Inferior parietal cortex (tissue), 1 donor: ENCODE data around the gene ATXN10.
"Not testable (repeated sequence)": the region's sequence is repeated elsewhere in the genome, so short reads cannot be mapped to it uniquely, and the experiment has no call there.

Experiments
- DNase-seq: peaks from one replicate; pipeline ENCODE4 v3.0.0-alpha.2; 2016; ENCODE audit errors: extremely low spot score

The ATXN10 gene

GRCh38 chr22:45784357-45785277 is 113.0 kb downstream of the ATXN10 start:
- peak; percentile 8 for DNase-seq

DNA sequence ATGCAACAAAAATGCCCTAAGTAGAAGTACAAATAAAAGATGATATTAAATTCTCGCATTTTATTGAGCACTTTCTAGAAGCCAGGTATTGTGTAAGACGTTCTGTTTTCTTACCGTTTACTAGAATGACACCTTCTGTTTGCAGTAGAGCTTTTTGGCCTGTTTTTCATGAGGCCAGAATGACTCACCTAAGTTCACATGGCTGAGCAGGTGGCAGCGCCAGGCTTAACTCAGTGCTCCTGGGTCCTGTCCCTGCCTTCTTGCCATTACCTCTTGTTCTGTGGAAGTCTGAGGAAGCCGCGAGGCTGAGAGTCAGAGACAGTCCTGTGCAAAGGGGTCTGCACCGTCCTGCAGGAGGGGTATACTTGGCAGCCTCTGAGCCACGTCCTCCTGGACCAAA is 113.8 kb downstream of the ATXN10 start:
- no peak for DNase-seq

GRCh38 chr22:45786726-45787125 is 115.1 kb downstream of the ATXN10 start:
- no peak for DNase-seq

GRCh38 chr22:45787759-45788158 is 116.1 kb downstream of the ATXN10 start:
- DNase-seq = no peak

- no peak for DNase-seq
Observed at GRCh38 chr22:45788522-45788921, 116.9 kb downstream of the ATXN10 start.

DNA sequence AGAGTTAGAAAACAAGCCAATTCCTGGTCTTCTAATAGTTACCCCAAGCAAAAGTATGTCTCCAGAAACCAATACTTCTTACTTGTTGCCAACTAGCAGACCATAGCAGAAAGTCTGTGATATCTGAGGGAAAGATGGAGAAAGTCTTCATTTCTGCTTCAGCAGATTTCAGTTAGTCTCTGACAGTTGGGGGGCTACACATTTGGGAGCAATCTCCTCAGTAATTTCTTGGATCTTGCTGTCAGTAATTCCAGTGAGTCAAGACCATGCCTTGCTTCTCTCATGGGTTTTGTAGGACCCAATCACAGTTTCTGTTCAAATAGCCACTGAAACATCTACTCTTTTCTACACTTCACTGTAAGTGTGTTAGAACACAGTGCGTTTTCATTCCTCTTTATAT is 118.8 kb downstream of the ATXN10 start:
- no peak for DNase-seq

- DNase-seq = no peak
Observed at GRCh38 chr22:45793161-45793560, 121.5 kb downstream of the ATXN10 start.

- DNase-seq = no peak
Observed at GRCh38 chr22:45793892-45794291, 122.3 kb downstream of the ATXN10 start.

- not testable (repeated sequence) for DNase-seq
Observed at GRCh38 chr22:45796009-45796408, 124.4 kb downstream of the ATXN10 start.

- DNase-seq = no peak
Observed at GRCh38 chr22:45799291-45799690, 127.7 kb downstream of the ATXN10 start.

DNA sequence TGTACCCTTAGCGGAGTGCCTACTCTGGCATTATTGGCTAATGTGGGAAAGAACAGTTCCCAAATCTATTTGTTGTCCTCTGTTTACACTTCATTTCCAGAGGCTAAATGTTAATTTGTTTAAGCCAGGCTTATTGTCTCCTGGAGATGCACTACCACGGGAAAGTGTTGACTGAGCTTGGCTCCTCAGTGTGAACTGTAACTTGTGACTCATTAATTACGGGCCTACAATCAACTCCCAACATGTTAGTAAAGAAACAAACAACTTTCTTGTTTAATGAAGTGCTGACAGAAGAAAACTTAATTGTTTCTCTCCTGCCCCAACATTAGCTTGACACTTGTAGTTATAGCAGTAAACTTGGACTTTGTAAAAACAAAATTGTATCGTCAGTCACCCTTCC is 130.4 kb downstream of the ATXN10 start:
- DNase-seq = no peak

DNA sequence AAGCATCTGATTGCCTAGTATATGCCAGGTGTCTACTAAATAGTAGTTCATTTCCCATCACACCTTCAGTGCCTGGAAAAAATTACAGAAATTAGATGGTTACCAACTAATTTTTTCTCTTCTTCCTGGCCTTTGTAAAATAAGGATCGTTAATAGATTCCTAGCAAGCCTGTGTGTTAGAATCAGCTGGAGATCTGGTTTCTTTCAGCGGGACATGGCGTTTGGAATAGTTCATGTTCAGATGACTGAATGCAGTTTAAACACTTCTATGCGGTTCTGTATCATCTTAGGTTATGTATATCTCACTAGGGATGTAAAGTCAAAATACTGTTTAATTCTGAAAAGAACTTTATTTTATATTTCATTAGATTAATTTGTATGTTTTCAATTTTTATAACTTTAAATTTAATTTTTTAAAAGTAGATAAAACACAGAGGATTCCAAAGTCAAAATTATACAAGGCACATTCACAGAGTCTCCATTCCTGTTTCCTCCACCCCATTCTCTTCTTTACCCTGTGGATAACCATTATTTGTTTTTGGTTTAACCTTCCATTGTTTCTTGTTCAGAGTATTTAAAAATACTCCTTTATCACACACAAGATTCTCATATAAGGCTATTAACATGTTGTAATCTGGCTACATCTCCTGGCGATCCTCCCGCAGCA is 132.8 kb downstream of the ATXN10 start:
- DNase-seq = no peak

DNA sequence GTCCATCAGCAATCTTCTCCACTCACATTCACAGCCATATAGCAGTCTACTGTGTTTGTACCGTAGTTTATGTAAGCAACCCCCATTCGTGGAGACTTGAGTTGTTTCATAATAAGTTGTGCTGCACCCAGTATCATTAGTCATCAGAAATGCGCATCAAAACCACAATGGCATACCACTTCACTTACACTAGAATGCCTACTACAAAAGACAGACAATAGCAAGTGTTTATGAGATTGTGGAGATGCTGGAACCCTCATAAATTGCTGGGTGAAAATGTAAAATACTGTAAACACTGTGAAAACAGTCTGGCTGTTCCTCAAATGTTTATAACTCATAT is 133.3 kb downstream of the ATXN10 start:
- DNase-seq = no peak

- DNase-seq = no peak
Observed at GRCh38 chr22:45805413-45805812, 133.8 kb downstream of the ATXN10 start.

DNA sequence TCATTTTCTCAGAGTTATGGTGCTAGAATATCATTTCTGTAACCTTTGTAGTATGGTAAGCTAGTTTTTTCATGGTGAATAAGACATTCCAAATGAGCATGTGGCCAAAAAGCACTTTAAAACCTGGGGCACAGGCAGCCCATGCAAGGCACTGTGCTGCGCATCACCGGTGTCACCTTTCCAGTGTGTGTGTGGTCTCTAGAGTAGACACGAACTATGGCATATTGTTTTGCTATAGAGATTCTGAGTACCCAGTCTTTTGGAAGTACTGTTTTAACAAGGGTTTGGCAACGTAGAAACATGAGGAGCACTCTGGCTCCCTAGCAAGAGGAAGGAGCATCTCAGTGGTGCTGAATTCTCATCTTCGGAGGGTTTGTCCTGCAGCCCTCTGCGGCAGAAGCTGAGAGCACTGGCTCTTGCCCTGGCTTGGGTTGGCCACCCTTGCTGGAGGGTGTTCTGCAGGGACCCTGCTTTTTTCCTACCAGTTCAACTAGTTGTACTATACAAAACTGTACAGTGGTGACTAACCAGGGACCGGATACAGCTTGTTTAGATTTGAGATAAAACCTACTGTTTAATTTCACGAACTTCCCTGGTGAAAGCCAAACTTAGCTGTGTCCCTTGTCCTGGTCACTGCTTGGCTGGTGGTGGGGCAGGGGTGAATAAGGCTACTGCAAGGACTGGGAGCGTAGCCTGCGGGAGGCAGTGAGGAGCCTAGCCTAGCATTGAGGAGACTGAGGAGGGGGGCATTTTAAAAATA is 135.7 kb downstream of the ATXN10 start:
- DNase-seq = no peak

DNA sequence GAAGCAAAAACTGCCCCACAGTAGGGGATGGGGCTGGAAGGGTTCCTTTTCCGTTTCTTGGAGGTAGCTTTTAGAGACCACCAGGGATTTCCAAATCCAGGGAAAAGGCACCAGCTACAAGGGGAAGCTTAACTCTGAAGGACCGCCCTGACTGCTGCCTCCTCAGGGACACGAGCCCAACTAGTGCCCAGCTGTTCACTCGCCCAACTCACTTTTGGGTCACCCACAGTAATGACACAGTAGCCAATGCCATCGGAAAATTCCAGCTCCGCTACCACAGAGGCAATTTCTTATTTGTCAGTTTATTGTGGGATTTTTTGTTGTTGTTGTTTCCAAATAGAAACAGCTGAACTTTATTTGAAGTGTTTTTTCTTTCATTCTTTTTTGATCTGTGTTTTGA is 141.3 kb downstream of the ATXN10 start:
- DNase-seq = no peak

DNA sequence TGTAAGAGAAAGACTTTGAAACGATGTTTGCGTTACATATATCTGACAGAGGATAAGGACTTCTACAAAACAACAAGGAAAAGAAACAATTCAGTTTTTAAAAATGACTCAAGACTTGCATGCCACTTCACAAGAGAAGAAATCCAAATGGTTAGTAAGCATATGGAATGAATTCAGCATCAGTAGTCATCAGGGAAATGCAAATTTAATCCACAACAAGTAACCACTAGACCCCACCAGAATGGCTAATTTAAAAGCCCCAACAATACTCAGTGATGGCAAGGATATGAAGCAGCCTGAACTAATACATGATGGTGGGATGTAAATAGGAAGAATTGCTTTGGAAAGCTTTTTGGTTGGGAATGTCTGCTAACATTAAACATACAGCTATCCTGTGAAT is 142.6 kb downstream of the ATXN10 start:
- no peak for DNase-seq

DNA sequence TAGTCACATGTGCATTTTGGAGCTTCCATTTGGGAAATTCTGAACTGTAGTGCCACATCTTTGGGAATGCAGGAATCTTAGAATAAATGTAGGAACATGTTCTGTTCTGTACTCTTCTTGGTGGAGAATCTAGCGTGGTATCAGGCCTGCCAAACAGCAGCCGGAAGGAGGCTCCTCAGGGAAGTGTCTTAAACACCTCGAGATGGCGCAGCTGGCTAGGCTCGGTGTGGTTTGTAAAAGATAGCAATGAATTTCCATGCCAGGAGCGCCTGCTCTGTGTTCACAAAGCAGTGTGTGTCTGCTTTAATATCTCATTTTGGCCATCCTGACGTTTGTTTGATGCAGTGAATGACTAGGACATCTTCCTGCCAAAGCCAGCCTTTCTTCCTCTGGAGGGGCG is 145.1 kb downstream of the ATXN10 start:
- DNase-seq = no peak

- DNase-seq = peak; percentile 55
Observed at GRCh38 chr22:45817745-45818423, 146.2 kb downstream of the ATXN10 start.

DNA sequence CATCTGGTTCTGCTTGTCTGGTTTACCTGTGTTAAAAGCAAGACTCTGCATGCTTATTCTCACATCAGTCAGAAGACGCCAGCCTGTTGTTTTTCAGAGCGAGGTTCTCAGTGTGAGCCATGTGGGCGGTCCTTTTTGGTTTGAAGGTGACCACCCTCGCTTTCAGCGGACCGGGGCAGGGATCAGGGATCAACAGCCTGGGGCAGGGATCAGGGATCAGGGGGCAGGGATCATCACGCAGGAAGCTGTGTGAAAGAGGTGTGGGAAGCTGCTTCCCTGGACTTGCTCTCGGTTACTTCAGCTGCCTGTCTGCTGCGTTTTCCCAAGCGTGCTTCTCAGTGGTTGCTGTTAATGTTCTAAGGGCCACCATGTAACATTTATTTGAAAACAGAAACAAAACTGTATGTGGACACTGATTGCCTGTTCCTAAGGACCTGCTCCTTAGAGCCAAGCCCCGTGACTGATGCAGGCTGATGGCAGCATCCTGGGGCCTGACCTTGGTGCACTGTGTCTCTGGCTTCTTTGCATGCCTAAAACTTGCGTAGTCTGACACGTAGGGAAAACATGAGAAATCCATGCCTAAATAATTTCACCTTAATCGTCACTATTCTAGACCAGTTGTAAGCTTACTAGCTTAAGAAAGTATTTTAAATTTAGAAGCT is 146.9 kb downstream of the ATXN10 start:
- no peak for DNase-seq

GRCh38 chr22:45819305-45819704 is 147.7 kb downstream of the ATXN10 start:
- no peak for DNase-seq
